Panc1 (cell line): ENCODE data around the gene SNX18. TPM values are rescaled to one million over a fixed set of nuclear protein-coding genes. Genes with fewer than 3 reads are reported as not detected.

Source experiments
- ATAC-seq: fragments of 200-7000 bp; cut with Tn5 transposase; 2 replicates; pipeline ENCODE4 v1.9.1; 2020; ENCODE audit warnings: mild to moderate bottlenecking, moderate library complexity
- BruUV-seq: library from RNA; stranded (reverse); fragments of 400-500 nt; replicated peaks from 2 replicates; lab custom pipeline; 2021; lab: Mats Ljungman, UMichigan
- CTCF ChIA-PET: fragments of 300-600 bp; sonication (Branson Sonifier 250); formaldehyde crosslinking; loops from one replicate; lab custom pipeline; 2022; ENCODE audit warnings: antibody characterized with exemption; lab: Charles Lee
- POLR2A ChIA-PET: fragments of 300-600 bp; sonication (Branson Sonifier 250); formaldehyde crosslinking; loops from one replicate; lab custom pipeline; 2022; ENCODE audit warnings: antibody characterized with exemption; lab: Charles Lee
- DNase-seq: peaks from one replicate; pipeline ENCODE4 v3.0.0-alpha.2; 2010; ENCODE audit warnings: low read depth, low spot score
- H3K27ac ChIP-seq: 2 replicates; pipeline ENCODE4 v1.5.1; 2011; ENCODE audit warnings: mild to moderate bottlenecking, low read length, inconsistent platforms
- H3K27me3 ChIP-seq: fragments of 200-500 bp; sonication (Bioruptor generic); 2 replicates; pipeline ENCODE4 v1.6.0; 2014; ENCODE audit warnings: low read length, inconsistent platforms; ENCODE audit not compliant: control insufficient read depth, insufficient read depth
- H3K36me3 ChIP-seq: fragments of 200-500 bp; sonication (Bioruptor generic); 2 replicates; pipeline ENCODE4 v1.5.1; 2014; ENCODE audit warnings: inconsistent platforms, mild to moderate bottlenecking, low read length, moderate library complexity; ENCODE audit not compliant: control insufficient read depth, insufficient read depth
- H3K4me1 ChIP-seq: 2 replicates; pipeline ENCODE4 v1.5.1; 2011; ENCODE audit warnings: inconsistent platforms, mild to moderate bottlenecking, low read length, moderate library complexity; ENCODE audit not compliant: control insufficient read depth, insufficient read depth
- H3K4me3 ChIP-seq, 2 experiments: 2 replicates each; pipeline ENCODE4 v1.5.1; 2011 to 2012; ENCODE audit warnings: low read depth in 2 of 2, low read length in 2 of 2, mild to moderate bottlenecking in 2 of 2, inconsistent platforms in 1 of 2, moderate library complexity in 1 of 2
- H3K9me3 ChIP-seq: fragments of 200-500 bp; sonication (Bioruptor generic); 2 replicates; pipeline ENCODE4 v1.5.1; 2014; ENCODE audit warnings: low read depth, mild to moderate bottlenecking, inconsistent platforms, low read length, moderate library complexity; ENCODE audit not compliant: control insufficient read depth, insufficient read depth
- CTCF ChIP-seq: fragments of 450-650 bp; IDR thresholded peaks from 2 replicates; pipeline ENCODE4 v1.5.1; 2017; ENCODE audit warnings: mild to moderate bottlenecking
- POLR2AphosphoS5 ChIP-seq: IDR thresholded peaks from 2 replicates; pipeline ENCODE4 v1.6.1; 2012; ENCODE audit warnings: mild to moderate bottlenecking, low read depth, low read length, moderate library complexity
- REST ChIP-seq, 2 experiments: IDR thresholded peaks; 2 replicates each; pipeline ENCODE4 v1.6.1; 2011 to 2012; ENCODE audit warnings: low read depth in 2 of 2, control low read depth in 1 of 2, low read length in 1 of 2, mild to moderate bottlenecking in 1 of 2, moderate library complexity in 1 of 2; ENCODE audit not compliant: insufficient read depth in 1 of 2
- SIN3A ChIP-seq: IDR thresholded peaks from 2 replicates; pipeline ENCODE4 v1.6.1; 2012; ENCODE audit warnings: low read depth, mild to moderate bottlenecking, low read length, moderate library complexity, borderline replicate concordance; ENCODE audit not compliant: insufficient read depth
- TCF7L2 ChIP-seq: IDR thresholded peaks from 2 replicates; pipeline ENCODE4 v1.6.1; 2011; ENCODE audit warnings: mild to moderate bottlenecking, low read depth, low read length, inconsistent platforms
- in situ Hi-C: cut with HindIII; loops from 2 replicates; pipeline ENCODE4 v1.10.0; 2016; ENCODE audit warnings: low sequenced_read_pairs, low pct_unique_long_range_greater_than_20kb
- intact Hi-C: fragments of 100-400 bp; cut with micrococcal nuclease; formaldehyde crosslinking; loops from one replicate; pipeline ENCODE4 v1.10.0; 2022; ENCODE audit not compliant: unreplicated experiment
- total RNA-seq: library from RNA; stranded (reverse); gene quantifications from one replicate; pipeline ENCODE4 v1.2.1, GENCODE V29; 2021; ENCODE audit not compliant: unreplicated experiment

The SNX18 gene
- total RNA-seq, 1 experiment from 2014 or later: 14.4 TPM

GRCh38 chr5:54581831-54582548 is 64.4 kb downstream of the SNX18 start:
- intact Hi-C loops: no loop called here
- no TSS peak for BruUV-seq
- H3K4me1 ChIP-seq: no peaks in the 10 kb centered on the region
- in situ Hi-C loops: no loop called here
- ChIA-PET CTCF (no interaction called here), POLR2A (no interaction called here)
- no peaks in the 10 kb centered on the region for H3K36me3 ChIP-seq
- H3K27ac ChIP-seq: no peak overlapping the region
- peaks cover 4% of the 10 kb centered on the region; the same call in 1 of the 2 replicates for H3K27me3 ChIP-seq
- H3K9me3 ChIP-seq: no peaks in the 10 kb centered on the region
- TF ChIP-seq TCF7L2: no peak
- no peak for TF ChIP-seq REST (IDR thresholded peaks at IDR 0.05; ENCODE audit: insufficient read depth in 1 of 2, low read depth in 2 of 2, low read length in 1 of 2)
- TF ChIP-seq SIN3A: no peak
- no peak for TF ChIP-seq CTCF
- TF ChIP-seq POLR2AphosphoS5: no peak
- DNase-seq (no peak), ATAC-seq (no peak)
- no peak overlapping the region for H3K4me3 ChIP-seq

DNA sequence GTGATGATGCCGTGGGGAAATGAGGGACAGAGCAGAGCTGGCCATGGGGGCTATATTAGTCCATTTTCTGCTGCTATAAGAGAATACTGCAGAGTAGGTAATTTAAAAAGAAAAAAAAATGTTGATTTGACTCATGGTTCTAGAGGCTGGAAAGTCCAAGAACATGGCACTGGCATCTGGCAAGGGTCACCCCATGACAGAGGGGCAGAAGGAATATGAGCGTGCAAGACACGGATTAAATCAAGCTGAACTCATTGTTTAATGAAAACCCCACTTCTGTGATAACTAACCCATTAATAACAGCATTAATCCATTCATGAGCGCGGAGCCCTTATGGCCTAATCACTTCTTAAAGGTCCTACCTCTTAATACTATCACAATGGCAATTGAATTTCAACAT is 68.8 kb downstream of the SNX18 start:
- intact Hi-C loops (no loop called here), in situ Hi-C loops (no loop called here)
- Histone ChIP-seq H3K4me1 (no peaks in the 10 kb centered on the region), H3K4me3 (no peak overlapping the region), H3K9me3 (no peaks in the 10 kb centered on the region), H3K27ac (no peak overlapping the region), H3K36me3 (no peaks in the 10 kb centered on the region), H3K27me3 (no peaks in the 10 kb centered on the region)
- ATAC-seq (no peak), DNase-seq (no peak)
- POLR2A ChIA-PET: no interaction called here
- no peak for TF ChIP-seq SIN3A
- TF ChIP-seq POLR2AphosphoS5: no peak
- TF ChIP-seq CTCF: no peak
- TF ChIP-seq REST (IDR thresholded peaks at IDR 0.05; ENCODE audit: insufficient read depth in 1 of 2, low read depth in 2 of 2, low read length in 1 of 2): no peak
- no peak for TF ChIP-seq TCF7L2
- CTCF ChIA-PET: no interaction called here
- BruUV-seq: no TSS peak
